GM19240 (cell line): ENCODE results near the gene BLOC1S1.
A peak's percentile ranks its signal among the peaks of the same experiment; 100 is the strongest.

ENCODE experiments used
- DNase-seq: peaks from one replicate; pipeline ENCODE4 v3.0.0; 2011; ENCODE audit warnings: low spot score; ENCODE audit not compliant: insufficient read length

BLOC1S1 gene

DNA sequence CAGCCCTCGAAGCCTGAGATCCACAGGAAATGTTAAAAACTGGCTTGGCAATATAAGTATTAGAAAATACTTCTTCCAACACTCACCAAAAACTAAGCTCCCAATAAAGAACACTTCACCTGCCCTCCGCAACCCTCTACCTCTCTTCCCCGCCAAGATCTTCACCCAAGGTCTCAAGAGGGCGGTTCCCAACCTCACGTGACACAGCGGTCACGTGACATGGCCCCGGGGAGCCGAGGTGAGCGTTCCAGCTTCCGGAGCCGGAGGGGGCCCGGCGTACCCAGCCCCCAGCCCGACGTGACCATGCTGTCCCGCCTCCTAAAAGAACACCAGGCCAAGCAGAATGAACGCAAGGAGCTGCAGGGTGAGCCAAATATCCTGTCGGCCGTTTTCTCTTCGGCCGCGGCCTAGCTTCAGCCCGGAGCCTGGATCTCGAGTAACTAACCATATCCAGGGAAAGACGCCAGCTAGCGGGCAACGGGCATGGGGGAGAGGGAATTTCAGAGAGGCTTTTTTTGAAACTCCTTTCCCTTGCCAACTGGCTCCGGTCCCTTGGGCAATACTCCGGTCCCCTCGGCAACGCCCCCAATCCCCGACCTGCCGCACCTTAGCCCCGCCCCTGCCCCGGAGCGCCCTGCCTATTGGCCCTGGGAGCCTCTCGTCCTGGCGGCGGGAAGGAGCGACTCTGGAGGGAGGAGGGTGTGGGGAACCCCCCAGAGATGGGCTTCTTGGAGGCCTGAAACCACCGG, at the start of gene BLOC1S1:
Gene BLOC1S1 (plus strand): TSS at position 214 of the 749 bp plus-strand sequence. CDS start 6 bp downstream, at position 220.
- DNase-seq = peak; percentile 97

DNA sequence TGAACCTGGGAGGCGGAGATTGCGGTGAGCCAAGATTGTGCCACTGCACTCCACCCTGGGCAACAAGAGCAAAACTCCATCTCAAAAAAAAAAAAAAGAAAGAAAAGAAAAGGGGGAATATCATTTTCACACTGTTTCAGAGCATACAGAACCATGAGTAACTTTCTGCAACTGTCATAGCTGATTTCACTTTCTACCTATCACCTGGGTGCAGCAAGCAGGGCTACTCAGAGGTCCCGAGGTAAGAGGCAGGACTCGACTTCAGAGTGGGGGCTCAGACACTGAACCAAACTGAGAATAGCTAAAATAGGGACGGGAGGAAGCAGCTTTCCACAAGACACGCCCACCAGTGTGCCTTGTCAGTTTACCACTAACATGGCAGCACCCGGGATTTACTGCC, 49.3 kb upstream of the BLOC1S1 start:
- no peak for DNase-seq

DNA sequence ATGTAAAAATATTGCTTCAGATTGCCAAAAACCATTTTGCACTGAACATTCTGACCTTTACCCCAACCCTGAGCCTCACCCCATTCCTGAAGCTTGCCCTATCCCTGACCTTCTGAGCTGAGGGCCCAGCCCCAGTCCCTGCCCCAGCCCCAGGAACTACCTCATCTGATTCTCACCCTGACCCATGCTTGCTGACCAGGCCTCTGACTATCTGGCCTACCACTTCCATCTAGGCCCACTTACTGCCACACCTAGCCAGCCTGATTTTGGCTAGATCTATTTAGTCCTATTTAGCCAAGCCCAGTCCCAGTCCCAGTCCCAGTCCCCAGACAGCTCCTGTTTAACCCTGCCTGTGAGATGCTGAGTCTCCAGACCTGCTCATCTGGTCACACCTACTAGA, 45.6 kb upstream of the BLOC1S1 start:
- DNase-seq = no peak

DNA sequence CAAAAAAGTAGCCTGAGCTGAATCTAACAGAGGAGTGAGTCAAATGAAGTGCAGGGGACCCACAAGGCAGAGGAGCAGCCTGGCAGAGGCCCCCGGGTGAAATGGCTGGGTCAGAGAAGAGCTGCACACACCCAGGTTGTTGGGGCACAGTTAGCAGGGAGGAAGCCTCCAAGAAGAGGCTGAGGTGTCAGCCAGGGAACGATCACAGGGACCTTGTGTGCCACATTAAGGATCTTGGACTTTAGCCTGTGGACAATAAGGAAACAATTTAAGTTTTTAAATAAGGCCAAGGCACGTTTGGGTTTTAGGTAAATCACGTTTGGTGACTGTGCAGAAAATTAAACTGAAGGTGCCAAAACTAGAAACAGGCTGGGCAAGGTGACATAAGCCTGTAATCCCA, 44.1 kb upstream of the BLOC1S1 start:
- DNase-seq = no peak

DNA sequence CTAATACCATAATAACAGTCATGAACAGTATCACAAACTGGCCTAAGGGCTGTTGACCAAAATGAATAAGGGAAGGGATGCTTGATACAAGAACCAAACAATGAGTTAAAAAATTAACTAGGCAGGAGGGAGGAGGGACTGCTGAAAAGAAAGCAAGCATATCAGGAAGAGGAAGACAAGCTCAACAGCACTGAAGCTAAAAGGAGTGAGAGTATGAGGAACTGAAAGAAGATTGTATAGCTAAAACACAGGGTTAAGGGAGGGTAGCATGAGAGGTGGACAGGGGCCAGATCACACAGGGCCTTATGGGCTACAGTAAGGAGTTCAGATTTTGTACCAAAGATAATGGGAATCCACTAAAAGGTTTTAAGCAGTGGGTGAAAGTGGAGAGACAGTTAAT, 42.2 kb upstream of the BLOC1S1 start:
- DNase-seq = peak; percentile 37

DNA sequence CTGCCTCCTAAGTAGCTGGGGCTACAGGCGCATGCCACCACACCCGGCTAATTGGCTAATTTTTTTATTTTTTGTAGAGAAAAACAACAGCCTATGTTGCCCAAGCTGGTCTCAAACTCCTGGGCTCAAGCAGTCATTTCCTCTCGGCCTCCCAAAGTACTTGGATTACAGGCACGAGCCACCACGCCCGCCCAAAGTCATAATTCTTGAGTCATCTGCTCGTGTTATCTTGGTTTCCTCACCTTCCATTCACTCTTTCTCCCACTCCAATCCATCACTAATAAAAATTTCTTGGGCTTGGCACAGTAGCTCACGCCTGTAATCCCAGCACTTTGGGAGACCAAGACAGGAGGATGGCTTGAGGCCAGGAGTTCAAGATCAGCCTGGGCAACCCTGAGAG, 40.2 kb upstream of the BLOC1S1 start:
- no peak for DNase-seq

DNA sequence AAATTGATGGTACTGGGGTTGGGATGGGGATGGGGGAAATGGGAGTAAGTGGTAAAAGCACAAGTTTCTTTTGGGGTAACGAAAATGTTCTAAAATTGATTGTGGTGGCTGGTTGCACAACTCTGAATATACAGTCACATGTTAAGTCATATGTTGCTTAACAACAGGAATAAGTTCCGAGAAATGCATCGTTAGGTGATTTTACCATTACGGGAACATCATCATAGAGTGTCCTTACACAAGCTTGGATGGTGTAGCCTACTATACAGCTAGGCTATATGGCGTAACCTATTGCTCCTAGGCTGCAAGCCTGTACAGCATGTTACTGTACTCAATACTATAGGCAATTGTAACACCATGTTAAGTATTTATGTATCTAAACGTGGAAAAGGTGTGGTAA, 39.1 kb upstream of the BLOC1S1 start:
- no peak for DNase-seq

DNA sequence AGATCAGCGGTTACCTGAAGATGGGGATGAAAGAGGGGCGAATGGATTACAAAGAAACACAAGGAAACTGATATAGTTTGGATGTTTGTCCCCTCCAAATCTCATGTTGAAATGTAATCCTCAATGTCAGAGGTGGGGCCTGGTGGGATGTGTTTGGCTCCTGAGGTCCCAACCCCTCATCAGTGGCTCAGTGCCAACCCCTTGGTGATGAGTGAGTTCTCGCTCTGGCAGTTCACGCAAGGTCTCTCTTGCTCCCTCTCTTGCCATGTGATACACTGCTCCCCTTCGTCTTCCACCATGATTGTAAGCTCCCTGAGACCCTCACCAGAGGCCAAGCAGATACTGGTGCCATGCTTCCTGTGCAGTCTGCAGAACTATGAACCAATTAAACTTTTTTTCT, 36.2 kb upstream of the BLOC1S1 start:
- no peak for DNase-seq

DNA sequence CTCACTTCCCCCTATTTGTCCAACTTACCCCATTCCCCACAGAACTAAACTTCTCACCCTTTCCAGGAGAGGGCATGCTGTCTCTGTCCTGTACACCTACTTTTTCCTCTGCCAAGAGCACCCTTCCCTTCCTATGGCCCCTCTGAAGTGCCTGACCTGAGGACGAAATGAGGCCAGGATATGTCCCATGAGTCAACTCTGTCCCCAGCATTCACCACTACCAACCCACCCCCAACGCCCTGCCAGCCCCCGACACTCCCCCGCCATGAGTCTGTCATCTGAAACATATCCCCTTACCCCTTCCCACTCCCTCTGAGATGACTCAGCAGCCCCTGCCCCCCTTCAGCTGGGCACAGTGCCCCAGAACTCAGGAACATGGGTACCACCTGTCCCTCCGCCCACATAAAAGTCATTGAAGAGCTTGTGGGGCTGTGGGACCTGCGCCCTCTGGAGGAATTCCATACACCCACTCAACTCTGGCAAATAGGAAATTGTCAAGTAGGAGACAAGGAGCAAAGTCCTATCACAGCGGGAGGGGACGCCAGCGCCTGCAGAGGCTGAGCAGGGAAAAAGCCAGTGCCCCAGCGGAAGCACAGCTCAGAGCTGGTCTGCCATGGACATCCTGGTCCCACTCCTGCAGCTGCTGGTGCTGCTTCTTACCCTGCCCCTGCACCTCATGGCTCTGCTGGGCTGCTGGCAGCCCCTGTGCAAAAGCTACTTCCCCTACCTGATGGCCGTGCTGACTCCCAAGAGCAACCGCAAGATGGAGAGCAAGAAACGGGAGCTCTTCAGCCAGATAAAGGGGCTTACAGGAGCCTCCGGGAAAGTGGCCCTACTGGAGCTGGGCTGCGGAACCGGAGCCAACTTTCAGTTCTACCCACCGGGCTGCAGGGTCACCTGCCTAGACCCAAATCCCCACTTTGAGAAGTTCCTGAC, 34.4 kb upstream of the BLOC1S1 start:
- DNase-seq = no peak

DNA sequence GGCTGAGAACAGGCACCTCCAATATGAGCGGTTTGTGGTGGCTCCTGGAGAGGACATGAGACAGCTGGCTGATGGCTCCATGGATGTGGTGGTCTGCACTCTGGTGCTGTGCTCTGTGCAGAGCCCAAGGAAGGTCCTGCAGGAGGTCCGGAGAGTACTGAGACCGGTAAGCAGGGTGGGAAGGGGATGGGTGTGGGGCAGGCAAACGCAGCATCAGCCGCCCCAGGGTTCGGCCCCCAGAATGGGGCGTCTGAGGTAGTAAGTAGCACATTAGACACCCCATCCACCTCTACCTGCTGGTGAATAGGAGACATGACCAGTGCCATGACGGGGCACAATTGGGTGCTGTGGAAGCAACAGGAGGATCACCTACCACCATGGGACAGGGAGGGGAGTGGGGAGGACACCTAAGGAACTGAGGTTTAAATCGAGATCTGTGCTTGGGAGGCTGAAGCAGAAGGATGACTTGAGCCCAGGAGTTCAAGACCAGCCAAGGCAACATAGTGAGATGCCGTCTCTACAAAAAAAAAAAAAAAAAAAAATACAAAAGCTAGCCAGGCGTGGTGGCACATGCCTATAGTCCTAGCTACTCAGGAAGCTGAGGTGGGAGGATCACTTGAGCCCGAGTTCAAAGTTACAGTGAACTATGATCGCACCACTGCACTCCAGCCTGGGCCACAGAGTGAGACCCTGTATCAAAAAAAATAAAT, 33.6 kb upstream of the BLOC1S1 start:
- no peak for DNase-seq

DNA sequence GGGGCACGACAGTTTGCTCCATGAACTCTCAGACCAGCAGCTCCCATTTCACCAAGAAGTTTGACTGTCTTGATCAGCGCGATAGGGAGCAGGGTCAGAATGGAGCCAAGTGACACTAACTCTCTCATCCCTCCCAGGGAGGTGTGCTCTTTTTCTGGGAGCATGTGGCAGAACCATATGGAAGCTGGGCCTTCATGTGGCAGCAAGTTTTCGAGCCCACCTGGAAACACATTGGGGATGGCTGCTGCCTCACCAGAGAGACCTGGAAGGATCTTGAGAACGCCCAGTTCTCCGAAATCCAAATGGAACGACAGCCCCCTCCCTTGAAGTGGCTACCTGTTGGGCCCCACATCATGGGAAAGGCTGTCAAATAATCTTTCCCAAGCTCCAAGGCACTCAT, 32.2 kb upstream of the BLOC1S1 start:
- no peak for DNase-seq

DNA sequence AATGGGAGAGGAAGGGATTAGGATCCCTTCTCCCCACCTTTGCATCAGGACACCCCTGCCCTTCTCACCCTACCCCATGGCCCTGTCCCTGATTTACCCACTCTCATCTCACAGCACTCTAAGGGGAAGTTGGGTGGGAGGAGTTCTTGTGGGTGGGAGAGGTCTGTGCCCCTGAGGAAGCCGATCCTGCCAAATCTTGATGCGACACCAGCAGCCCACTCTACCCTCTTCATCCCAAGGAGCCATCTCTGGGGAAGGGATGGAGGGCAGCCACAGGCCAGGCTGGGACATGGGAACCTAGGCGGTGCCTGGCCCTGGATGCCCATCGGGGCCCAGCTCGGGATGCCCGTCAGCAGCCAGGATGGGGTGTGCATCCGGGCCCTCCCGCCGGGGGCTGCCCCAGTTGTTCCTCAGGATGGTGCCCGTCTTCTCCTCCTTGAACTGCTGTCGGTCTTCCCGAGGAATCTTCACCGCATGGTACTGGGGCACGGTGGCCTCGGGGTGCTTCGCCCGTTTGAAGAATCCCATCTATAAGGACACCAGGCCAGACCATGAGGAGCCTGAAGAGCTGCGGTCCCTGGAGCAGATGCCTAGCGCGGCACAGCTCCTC, 31.0 kb upstream of the BLOC1S1 start:
- DNase-seq = no peak

DNA sequence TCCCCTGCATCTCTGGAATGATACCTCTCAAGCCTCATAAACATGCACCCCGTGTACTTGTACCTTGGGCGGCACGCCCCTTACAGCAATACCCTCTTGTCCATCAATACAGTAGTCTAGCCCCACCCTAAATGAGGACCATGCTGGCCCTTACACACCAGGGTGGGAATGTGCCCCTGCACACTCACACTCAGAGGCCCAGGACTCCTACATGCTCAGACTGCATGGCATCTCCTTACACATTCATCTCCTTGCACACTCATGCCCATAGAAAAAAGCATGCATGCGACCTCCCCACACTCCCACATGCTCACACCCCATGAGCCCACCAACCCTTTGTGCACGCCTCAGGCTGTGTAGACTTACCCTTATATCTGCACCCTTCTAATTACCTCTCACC, 30.2 kb upstream of the BLOC1S1 start:
- no peak for DNase-seq

DNA sequence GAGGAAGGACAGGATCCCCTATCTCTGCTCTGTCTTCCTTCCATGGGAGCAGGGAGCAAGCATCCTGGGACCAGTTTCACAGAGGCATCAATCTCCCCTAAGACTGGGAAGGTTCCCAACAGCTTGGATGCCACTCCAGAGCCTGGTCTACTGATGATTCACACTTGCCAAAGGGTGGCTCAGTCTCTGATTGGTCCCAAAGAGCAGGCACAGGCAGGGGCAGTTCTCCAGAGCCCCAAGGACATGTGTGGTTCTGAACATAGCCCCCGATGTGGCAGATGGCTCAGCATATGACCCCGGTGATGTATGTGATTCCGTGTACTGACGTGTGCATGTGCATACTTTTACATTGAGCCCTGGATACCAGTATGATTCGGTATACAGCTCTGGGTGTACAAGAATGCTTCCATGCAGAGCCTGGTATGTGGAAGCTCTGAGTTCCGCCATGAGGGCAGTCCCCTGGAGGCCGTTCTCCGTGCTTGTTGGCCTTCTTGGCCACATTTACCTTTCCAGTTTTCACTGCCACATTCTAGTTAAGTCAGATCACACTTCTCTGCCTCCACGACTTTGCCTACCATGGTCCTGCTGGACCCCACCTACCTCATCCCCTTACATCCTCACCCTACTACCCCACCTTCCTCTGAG, 29.4 kb upstream of the BLOC1S1 start:
- DNase-seq = no peak

DNA sequence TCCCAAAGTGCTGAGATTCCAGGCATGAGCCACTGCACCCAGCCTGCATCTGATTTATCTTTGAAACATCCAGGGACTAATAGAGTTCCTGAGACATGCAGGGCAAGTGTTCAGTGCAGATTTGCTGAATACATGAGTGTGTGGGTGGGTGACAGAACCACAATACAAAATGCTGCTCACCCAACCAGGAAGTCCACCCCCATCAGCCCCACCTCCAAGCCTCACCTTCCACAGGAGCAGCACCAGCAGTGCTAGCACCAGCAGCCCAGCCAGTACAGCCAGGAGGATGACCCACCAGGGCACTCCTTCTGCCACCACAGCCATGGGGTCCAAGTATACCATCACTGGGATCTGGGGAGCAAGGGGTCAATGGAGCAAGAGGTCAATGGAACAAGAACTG, 28.1 kb upstream of the BLOC1S1 start:
- DNase-seq = no peak

DNA sequence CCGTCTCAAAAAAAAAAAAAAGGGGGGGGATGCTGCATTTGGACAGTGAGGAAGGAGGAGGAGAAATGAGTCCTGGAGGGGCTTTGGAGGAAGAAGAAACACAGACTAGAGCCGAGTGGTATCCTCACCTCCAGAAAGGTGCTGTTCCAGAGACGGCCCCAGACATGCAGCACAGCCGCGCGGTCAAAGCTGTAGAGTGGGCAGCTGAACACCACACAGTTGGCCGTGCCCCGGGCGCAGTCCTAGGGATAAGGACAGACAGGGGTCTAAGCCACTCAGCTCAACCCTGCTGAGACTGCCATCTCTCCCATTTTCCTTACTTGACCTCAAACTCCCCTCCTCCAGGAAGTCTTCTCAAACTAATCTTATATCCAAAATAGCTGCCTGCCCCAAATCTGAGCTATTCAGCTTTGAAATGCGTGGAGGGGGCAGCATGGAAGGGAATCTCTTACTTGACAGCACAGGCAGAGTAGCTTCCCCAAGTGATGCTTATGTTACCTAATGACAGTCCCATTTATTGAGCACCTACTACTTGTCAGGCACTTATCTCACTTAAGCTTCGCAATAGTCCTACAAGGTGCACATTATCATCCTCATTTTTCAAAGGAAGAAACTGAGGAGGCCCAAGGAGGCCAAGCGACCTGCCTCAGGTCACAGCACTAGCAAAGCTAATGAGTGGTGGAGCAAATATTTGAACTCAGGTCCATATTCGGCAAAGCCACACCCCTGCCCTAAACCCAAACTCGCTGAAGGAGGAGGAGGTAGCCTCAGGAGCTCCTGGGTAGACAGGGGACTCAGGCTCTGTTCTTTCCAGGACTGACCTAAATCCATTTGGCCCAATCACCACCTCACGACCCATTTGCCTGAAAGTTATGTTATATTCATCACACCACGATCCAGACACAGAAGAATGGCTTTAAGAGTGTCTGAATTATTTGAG, 26.9 kb upstream of the BLOC1S1 start:
- no peak for DNase-seq

DNA sequence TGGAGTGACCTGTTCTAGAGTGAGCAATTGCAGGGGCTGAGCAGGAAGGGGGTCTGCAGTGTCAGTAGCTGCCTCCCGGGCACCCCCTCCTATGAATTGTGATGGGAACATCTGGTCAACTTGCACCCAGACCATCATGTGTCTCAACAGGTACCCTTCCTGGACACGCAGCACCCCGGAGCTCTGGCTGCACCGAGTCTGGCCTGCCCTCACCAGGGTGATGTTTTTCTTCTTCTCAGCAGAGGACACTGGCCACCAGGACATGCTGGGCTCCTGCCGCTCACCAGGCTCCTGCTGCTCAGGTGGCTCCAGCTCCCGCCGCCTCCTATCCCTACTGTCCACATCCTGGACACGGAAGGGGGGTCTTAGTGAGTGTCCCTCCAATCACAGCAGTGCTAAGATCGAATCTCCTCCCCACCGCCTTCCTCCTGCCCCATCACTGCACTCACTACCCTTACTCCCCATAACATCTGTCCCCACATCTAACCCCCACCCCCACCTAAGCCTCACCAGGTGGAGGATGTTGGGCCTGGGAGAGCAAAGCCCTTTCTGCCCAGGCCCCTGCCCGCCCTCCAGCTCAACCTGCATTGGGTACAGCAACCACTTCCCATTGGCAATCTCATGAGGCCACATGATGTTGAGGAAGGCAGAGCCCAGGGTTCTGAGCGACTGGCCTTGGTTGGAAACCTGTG, 23.1 kb upstream of the BLOC1S1 start:
- no peak for DNase-seq

DNA sequence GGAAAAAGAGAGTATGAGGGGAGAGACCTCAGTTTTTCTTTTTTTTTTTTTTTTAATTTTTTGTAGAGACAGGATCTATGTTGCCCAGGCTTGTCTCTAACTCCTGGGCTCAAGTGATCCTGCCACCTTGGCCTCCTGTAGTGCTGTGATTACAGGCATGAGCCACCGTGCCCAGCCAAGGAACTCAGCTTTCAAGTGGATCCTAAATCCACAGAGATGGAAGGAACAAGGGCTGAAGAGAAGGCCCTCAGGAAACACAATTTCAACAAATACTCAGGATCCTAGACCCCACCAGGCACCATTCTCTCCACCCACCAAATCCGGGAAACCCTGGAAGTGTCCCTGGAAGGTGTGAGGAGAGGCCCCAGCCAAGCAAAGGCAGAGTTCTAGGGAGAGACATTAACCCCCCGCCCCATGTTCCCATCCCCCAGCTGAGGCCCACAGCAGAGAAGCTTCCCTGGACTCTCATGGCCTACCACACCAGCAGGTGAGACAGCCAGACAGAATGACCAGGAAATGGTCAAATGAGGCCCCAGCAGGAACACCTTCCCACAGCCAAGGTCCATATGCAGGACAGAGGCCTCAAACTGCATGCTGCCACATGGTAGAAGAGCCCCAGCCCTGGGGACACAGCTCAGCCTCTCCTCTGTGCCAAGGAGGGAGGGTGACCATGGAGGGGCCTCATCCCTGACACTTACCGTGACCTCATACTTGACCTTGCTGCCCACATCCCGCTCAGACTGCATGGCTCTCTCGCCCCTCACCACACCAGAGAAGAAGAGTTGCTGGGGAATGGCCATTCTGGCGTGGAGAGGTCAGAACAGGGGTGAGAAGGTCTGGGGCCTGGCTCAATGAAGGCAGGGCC, 22.3 kb upstream of the BLOC1S1 start:
- no peak for DNase-seq

DNA sequence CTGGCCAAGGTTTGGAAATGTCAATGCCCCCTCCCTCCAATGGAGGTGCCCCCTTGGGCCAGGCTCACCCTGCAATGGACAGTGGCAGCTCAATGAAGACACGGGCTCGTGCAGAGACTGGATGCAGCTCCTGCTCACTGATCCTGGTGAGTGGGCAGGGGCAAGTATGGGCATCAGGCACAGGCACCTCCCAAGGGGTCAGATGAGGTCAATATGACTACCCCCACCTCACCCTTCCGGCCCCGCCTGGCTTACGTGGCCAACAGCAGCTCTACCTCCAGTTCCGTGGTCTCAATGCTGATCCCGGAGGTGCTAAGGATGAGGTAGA, 21.7 kb upstream of the BLOC1S1 start:
- DNase-seq = no peak
